GM21737 (cell line): ENCODE data around the gene PIGH.
"Not testable (repeated sequence)": the region's sequence is repeated elsewhere in the genome, so short reads cannot be mapped to it uniquely, and the experiment has no call there.

Experiments used
- ATAC-seq: cut with Tn5 transposase; IDR thresholded peaks from one replicate; pipeline ENCODE4 v1.9.1; 2021; ENCODE audit warnings: mild to moderate bottlenecking, moderate library complexity; ENCODE audit not compliant: unreplicated experiment

Gene PIGH

GRCh38 chr14:67609642-67610310, 9.7 kb upstream of the PIGH start:
- no peak for ATAC-seq

- ATAC-seq: no peak
Measured at GRCh38 chr14:67607646-67608045, 7.6 kb upstream of the PIGH start.

GRCh38 chr14:67602995-67603545, 3.0 kb upstream of the PIGH start:
- peak; percentile 67 for ATAC-seq

GRCh38 chr14:67602076-67602475, 2.0 kb upstream of the PIGH start:
- ATAC-seq: no peak

GRCh38 chr14:67600562-67600974, 500 bp upstream of the PIGH start:
- ATAC-seq: not testable (repeated sequence)

GRCh38 chr14:67595392-67595791, 4.7 kb downstream of the PIGH start:
- ATAC-seq: no peak

- ATAC-seq: not testable (repeated sequence)
Measured at GRCh38 chr14:67593650-67594049, 6.4 kb downstream of the PIGH start.

GRCh38 chr14:67589204-67589770, 10.8 kb downstream of the PIGH start:
- ATAC-seq: no peak

- no peak for ATAC-seq
Measured at GRCh38 chr14:67586369-67586768, 13.7 kb downstream of the PIGH start.

GRCh38 chr14:67584978-67585377, 15.1 kb downstream of the PIGH start:
- ATAC-seq: no peak

- ATAC-seq: no peak
Measured at GRCh38 chr14:67583711-67584644, 16.1 kb downstream of the PIGH start.

- ATAC-seq: no peak
Measured at GRCh38 chr14:67582061-67582460, 18.0 kb downstream of the PIGH start.

GRCh38 chr14:67581643-67582042, 18.4 kb downstream of the PIGH start:
- no peak for ATAC-seq

GRCh38 chr14:67580336-67581171, 19.5 kb downstream of the PIGH start:
- ATAC-seq: no peak

GRCh38 chr14:67579636-67580035, 20.4 kb downstream of the PIGH start:
- no peak for ATAC-seq

GRCh38 chr14:67579040-67579439, 21.0 kb downstream of the PIGH start:
- ATAC-seq: no peak

- ATAC-seq: no peak
Measured at GRCh38 chr14:67577909-67578749, 21.9 kb downstream of the PIGH start.

- no peak for ATAC-seq
Measured at GRCh38 chr14:67577181-67577808, 22.8 kb downstream of the PIGH start.
